Naive thymus-derived CD4-positive, alpha-beta T cell (primary cell): ENCODE data around the gene SRRM4. TPM values are rescaled to one million over a fixed set of nuclear protein-coding genes. Genes with fewer than 3 reads are reported as not detected.

Experiments used
- ATAC-seq: fragments of 150-1000 bp; cut with Tn5 transposase; 2 replicates; pipeline ENCODE4 v1.10.0; 2021; ENCODE audit warnings: mild to moderate bottlenecking, moderate library complexity
- CTCF ChIA-PET: fragments of 350-600 bp; sonication (Branson Sonifier 250); formaldehyde crosslinking; loops from one replicate; lab custom pipeline; 2021; ENCODE audit warnings: antibody characterized with exemption; lab: Charles Lee
- POLR2A ChIA-PET: fragments of 350-600 bp; sonication (Branson Sonifier 250); formaldehyde crosslinking; loops from one replicate; lab custom pipeline; 2021; ENCODE audit warnings: antibody characterized with exemption, inconsistent platforms; lab: Charles Lee
- DNase-seq, 9 donors: peaks; one replicate each; pipeline versions ENCODE4 v3.0.0 to v3.0.0-alpha.2; 2020 to 2022; ENCODE audit warnings: mixed read lengths in 1 of 9
- H3K27ac ChIP-seq: one replicate; pipeline ENCODE4 v1.7.0; 2013; ENCODE audit warnings: mild to moderate bottlenecking, low read depth, low read length, moderate library complexity
- H3K27me3 ChIP-seq, 2 donors: one replicate each; pipeline ENCODE4 v1.7.0; 2013; ENCODE audit warnings: low read length in 2 of 2, mild to moderate bottlenecking in 2 of 2, moderate library complexity in 2 of 2; ENCODE audit not compliant: control insufficient read depth in 2 of 2, insufficient read depth in 2 of 2
- H3K36me3 ChIP-seq, 3 experiments: 1 replicate in 2 of 3; 2 replicates in 1 of 3; pipeline ENCODE4 v1.7.0; 2013; ENCODE audit warnings: low read length in 3 of 3, mild to moderate bottlenecking in 3 of 3, moderate library complexity in 1 of 3; ENCODE audit not compliant: insufficient read depth in 3 of 3, control insufficient read depth in 2 of 3
- H3K4me1 ChIP-seq, 2 donors: one replicate each; pipeline ENCODE4 v1.7.0; 2013; ENCODE audit warnings: low read length in 2 of 2, mild to moderate bottlenecking in 2 of 2, moderate library complexity in 1 of 2; ENCODE audit not compliant: control insufficient read depth in 2 of 2, insufficient read depth in 2 of 2
- H3K4me3 ChIP-seq: 2 replicates; pipeline ENCODE4 v1.7.0; 2013; ENCODE audit warnings: mild to moderate bottlenecking, low read length
- H3K9me3 ChIP-seq, 3 experiments: 1 replicate in 2 of 3; 2 replicates in 1 of 3; pipeline ENCODE4 v1.7.0; 2013; ENCODE audit warnings: low read length in 3 of 3; ENCODE audit not compliant: control insufficient read depth in 2 of 3
- H3K27ac Mint-ChIP-seq, 9 donors: one replicate each; pipeline ENCODE4 v1.8.0; 2020 to 2022; ENCODE audit warnings: mixed read lengths in 9 of 9, mild to moderate bottlenecking in 8 of 9, moderate library complexity in 5 of 9, inconsistent platforms in 2 of 9
- H3K27me3 Mint-ChIP-seq, 5 donors: one replicate each; pipeline ENCODE4 v1.8.0; 2021 to 2022; ENCODE audit warnings: mixed read lengths in 5 of 5, mild to moderate bottlenecking in 1 of 5
- H3K36me3 Mint-ChIP-seq, 5 donors: one replicate each; pipeline ENCODE4 v1.8.0; 2020 to 2022; ENCODE audit warnings: mixed read lengths in 5 of 5, mild to moderate bottlenecking in 3 of 5, inconsistent platforms in 1 of 5
- H3K4me1 Mint-ChIP-seq, 7 donors: one replicate each; pipeline ENCODE4 v1.8.0; 2020 to 2022; ENCODE audit warnings: mixed read lengths in 7 of 7, mild to moderate bottlenecking in 3 of 7, inconsistent platforms in 1 of 7
- H3K4me3 Mint-ChIP-seq, 10 donors: one replicate each; pipeline ENCODE4 v1.8.0; 2020 to 2022; ENCODE audit warnings: mild to moderate bottlenecking in 10 of 10, mixed read lengths in 10 of 10, moderate library complexity in 6 of 10, inconsistent platforms in 2 of 10
- H3K9me3 Mint-ChIP-seq, 11 donors: one replicate each; pipeline ENCODE4 v1.8.0; 2020 to 2022; ENCODE audit warnings: mixed read lengths in 11 of 11, mild to moderate bottlenecking in 4 of 11, inconsistent platforms in 1 of 11, moderate library complexity in 1 of 11
- intact Hi-C, 2 donors: fragments of 100-400 bp; cut with micrococcal nuclease; formaldehyde crosslinking; loops; one replicate each; pipeline ENCODE4 v1.15.1; 2023
- polyA plus RNA-seq, 2 donors: library from polyadenylated mRNA; unstranded; fragments of 300-500 nt; fragmentation: Illumina TruSeq; gene quantifications; one replicate each; pipeline ENCODE4 v1.2.3, GENCODE V29; 2021
- total RNA-seq, 6 experiments: library from RNA in 5 of 6; stranded (reverse) in 5 of 6; gene quantifications; 1 replicate in 5 of 6; 2 replicates in 1 of 6; pipeline ENCODE4 v1.2.3 and lab custom pipeline; 2021 to 2026

The SRRM4 gene
- total and polyA plus RNA-seq, 7 experiments from 2014 or later: not detected

GRCh38 chr12:119089380-119090013, 108.2 kb downstream of the SRRM4 start:
- intact Hi-C loops: no loop called here
- H3K27me3 ChIP-seq: no peaks in the 10 kb centered on the region
- Mint-ChIP-seq H3K4me1 (no peaks in the 10 kb centered on the region), H3K27ac (no peak overlapping the region), H3K4me3 (peak overlapping the region in 1 of 10 donors; percentile 44), H3K36me3 (peaks cover 0 to 2% (median 0%) of the 10 kb centered on the region in 5 donors), H3K9me3 (peaks cover 0 to 15% (median 3%) of the 10 kb centered on the region in 11 donors), H3K27me3 (peaks cover 0 to 30% (median 6%) of the 10 kb centered on the region in 5 donors)
- no peaks in the 10 kb centered on the region for H3K4me1 ChIP-seq
- DNase-seq: no peak
- no peaks in the 10 kb centered on the region for H3K9me3 ChIP-seq
- H3K27ac ChIP-seq: no peak overlapping the region
- no peak overlapping the region for H3K4me3 ChIP-seq
- ATAC-seq: no peak
- CTCF ChIA-PET: no interaction called here
- H3K36me3 ChIP-seq: no peaks in the 10 kb centered on the region
- POLR2A ChIA-PET: no interaction called here

- Mint-ChIP-seq H3K4me1 (no peaks in the 10 kb centered on the region), H3K27me3 (peaks cover 0 to 33% (median 5%) of the 10 kb centered on the region in 5 donors), H3K36me3 (peaks cover 0 to 4% (median 0%) of the 10 kb centered on the region in 5 donors), H3K27ac (no peak overlapping the region), H3K9me3 (peaks cover 0 to 19% (median 3%) of the 10 kb centered on the region in 11 donors), H3K4me3 (no peak overlapping the region)
- Histone ChIP-seq H3K27me3 (no peaks in the 10 kb centered on the region), H3K4me3 (no peak overlapping the region), H3K36me3 (no peaks in the 10 kb centered on the region), H3K9me3 (no peaks in the 10 kb centered on the region), H3K27ac (no peak overlapping the region), H3K4me1 (no peaks in the 10 kb centered on the region)
- no peak for ATAC-seq
- ChIA-PET POLR2A (no interaction called here), CTCF (no interaction called here)
- DNase-seq: no peak
- intact Hi-C loops: no loop called here
These were observed 108.9 kb downstream of the SRRM4 start for GRCh38 chr12:119090276-119090675.

- Mint-ChIP-seq H3K27me3 (peaks cover 0 to 28% (median 5%) of the 10 kb centered on the region in 5 donors), H3K9me3 (peaks cover 0 to 19% (median 3%) of the 10 kb centered on the region in 11 donors), H3K27ac (no peak overlapping the region), H3K4me3 (no peak overlapping the region), H3K36me3 (peaks cover 0 to 4% (median 0%) of the 10 kb centered on the region in 5 donors), H3K4me1 (no peaks in the 10 kb centered on the region)
- intact Hi-C loops: no loop called here
- no peak overlapping the region for H3K4me3 ChIP-seq
- ChIA-PET CTCF (no interaction called here), POLR2A (no interaction called here)
- no peak overlapping the region for H3K27ac ChIP-seq
- no peaks in the 10 kb centered on the region for H3K9me3 ChIP-seq
- no peaks in the 10 kb centered on the region for H3K36me3 ChIP-seq
- DNase-seq (no peak), ATAC-seq (no peak)
- H3K27me3 ChIP-seq: no peaks in the 10 kb centered on the region
- no peaks in the 10 kb centered on the region for H3K4me1 ChIP-seq
These were observed 109.5 kb downstream of the SRRM4 start for GRCh38 chr12:119090865-119091264.

GRCh38 chr12:119096429-119097202, 115.3 kb downstream of the SRRM4 start:
- Mint-ChIP-seq H3K27ac (no peak overlapping the region), H3K27me3 (peaks cover 0 to 27% (median 7%) of the 10 kb centered on the region in 5 donors), H3K4me3 (no peak overlapping the region), H3K4me1 (peaks cover 0 to 4% (median 0%) of the 10 kb centered on the region in 7 donors), H3K36me3 (peaks cover 0 to 4% (median 4%) of the 10 kb centered on the region in 5 donors), H3K9me3 (peaks cover 4 to 39% (median 23%) of the 10 kb centered on the region in 11 donors)
- ChIA-PET POLR2A (no interaction called here), CTCF (no interaction called here)
- ATAC-seq (no peak), DNase-seq (no peak)
- no peak overlapping the region for H3K4me3 ChIP-seq
- no peaks in the 10 kb centered on the region for H3K27me3 ChIP-seq
- H3K9me3 ChIP-seq: peaks cover 0 to 5% (median 0%) of the 10 kb centered on the region in 3 experiments
- H3K36me3 ChIP-seq: no peaks in the 10 kb centered on the region
- no peak overlapping the region for H3K27ac ChIP-seq
- intact Hi-C loops: no loop called here
- H3K4me1 ChIP-seq: no peaks in the 10 kb centered on the region

GRCh38 chr12:119100933-119101332, 119.6 kb downstream of the SRRM4 start:
- peaks cover 0 to 4% (median 0%) of the 10 kb centered on the region in 7 donors for H3K4me1 Mint-ChIP-seq
- H3K27me3 ChIP-seq: no peaks in the 10 kb centered on the region
- intact Hi-C loops: no loop called here
- ChIA-PET POLR2A (no interaction called here), CTCF (no interaction called here)
- DNase-seq (no peak), ATAC-seq (no peak)
- H3K27me3 Mint-ChIP-seq: peaks cover 0 to 12% (median 7%) of the 10 kb centered on the region in 5 donors
- no peak overlapping the region for H3K27ac ChIP-seq
- H3K36me3 Mint-ChIP-seq: peaks cover 0 to 4% (median 0%) of the 10 kb centered on the region in 5 donors
- no peak overlapping the region for H3K4me3 ChIP-seq
- H3K4me1 ChIP-seq: no peaks in the 10 kb centered on the region
- peaks cover 0 to 5% (median 0%) of the 10 kb centered on the region in 3 experiments for H3K9me3 ChIP-seq
- no peaks in the 10 kb centered on the region for H3K36me3 ChIP-seq
- H3K9me3 Mint-ChIP-seq: peaks cover 7 to 44% (median 22%) of the 10 kb centered on the region in 11 donors
- H3K27ac Mint-ChIP-seq: no peak overlapping the region
- no peak overlapping the region for H3K4me3 Mint-ChIP-seq

GRCh38 chr12:119102274-119102673, 120.9 kb downstream of the SRRM4 start:
- peaks cover 0 to 4% (median 0%) of the 10 kb centered on the region in 7 donors for H3K4me1 Mint-ChIP-seq
- no peaks in the 10 kb centered on the region for H3K27me3 ChIP-seq
- H3K4me1 ChIP-seq: no peaks in the 10 kb centered on the region
- peaks cover 7 to 46% (median 22%) of the 10 kb centered on the region in 11 donors for H3K9me3 Mint-ChIP-seq
- no peaks in the 10 kb centered on the region for H3K36me3 ChIP-seq
- CTCF ChIA-PET: no interaction called here
- H3K36me3 Mint-ChIP-seq: peaks cover 0 to 4% (median 0%) of the 10 kb centered on the region in 5 donors
- peaks cover 0 to 12% (median 7%) of the 10 kb centered on the region in 5 donors for H3K27me3 Mint-ChIP-seq
- ATAC-seq (no peak), DNase-seq (no peak)
- H3K9me3 ChIP-seq: peaks cover 0 to 5% (median 0%) of the 10 kb centered on the region in 3 experiments
- no peak overlapping the region for H3K4me3 Mint-ChIP-seq
- POLR2A ChIA-PET: no interaction called here
- no peak overlapping the region for H3K4me3 ChIP-seq
- H3K27ac Mint-ChIP-seq: no peak overlapping the region
- intact Hi-C loops: no loop called here
- no peak overlapping the region for H3K27ac ChIP-seq
